ENCODE data around the gene NINJ2. TPM values are rescaled to one million over a fixed set of nuclear protein-coding genes. Genes with fewer than 3 reads are reported as not detected.

NINJ2 gene
- polyA plus RNA-seq, 2 donors = 3.3 to 10.9 TPM

- H3K36me3 ChIP-seq (ENCODE audit: control insufficient read depth in 2 of 2, insufficient read depth in 2 of 2, low read length in 1 of 2) = no peaks in the 10 kb centered on the region
- H3K9me3 ChIP-seq (ENCODE audit: control insufficient read depth in 2 of 2, insufficient read depth in 1 of 2, low read depth in 1 of 2, low read length in 1 of 2) = no peaks in the 10 kb centered on the region
- H3K27me3 ChIP-seq (ENCODE audit: control insufficient read depth in 1 of 2, insufficient read depth in 2 of 2, low read length in 2 of 2) = no peaks in the 10 kb centered on the region
- H3K4me3 ChIP-seq (ENCODE audit: low read depth in 1 of 2, low read length in 2 of 2) = no peak overlapping the region
- peak overlapping the region; percentile 6 to 40 for H3K27ac ChIP-seq (ENCODE audit: low read depth in 2 of 2, low read length in 1 of 2)
- WGBS, 2 donors = 83 to 86% methylated on average over 11 of the region's 11 CpGs
- peaks cover 0 to 6% of the 10 kb centered on the region in 2 donors for H3K4me1 ChIP-seq (ENCODE audit: control insufficient read depth in 2 of 2, insufficient read depth in 2 of 2, low read length in 1 of 2)
Observed at GRCh38 chr12:661720-662486, 1.3 kb downstream of the NINJ2 start.

GRCh38 chr12:659090-659683, 4.1 kb downstream of the NINJ2 start:
- H3K4me1 ChIP-seq (ENCODE audit: control insufficient read depth in 2 of 2, insufficient read depth in 2 of 2, low read length in 1 of 2) = peaks cover 0 to 6% of the 10 kb centered on the region in 2 donors
- 79 to 88% methylated on average over 5 of the region's 5 CpGs for WGBS, 2 donors
- no peaks in the 10 kb centered on the region for H3K36me3 ChIP-seq (ENCODE audit: control insufficient read depth in 2 of 2, insufficient read depth in 2 of 2, low read length in 1 of 2)
- no peak overlapping the region for H3K27ac ChIP-seq (ENCODE audit: low read depth in 2 of 2, low read length in 1 of 2)
- H3K4me3 ChIP-seq (ENCODE audit: low read depth in 1 of 2, low read length in 2 of 2) = no peak overlapping the region
- no peaks in the 10 kb centered on the region for H3K27me3 ChIP-seq (ENCODE audit: control insufficient read depth in 1 of 2, insufficient read depth in 2 of 2, low read length in 2 of 2)
- H3K9me3 ChIP-seq (ENCODE audit: control insufficient read depth in 2 of 2, insufficient read depth in 1 of 2, low read depth in 1 of 2, low read length in 1 of 2) = no peaks in the 10 kb centered on the region

GRCh38 chr12:650983-651382, 12.3 kb downstream of the NINJ2 start:
- WGBS, 2 donors = 85 to 91% methylated on average over 3 of the region's 3 CpGs
- Histone ChIP-seq H3K36me3 (ENCODE audit: control insufficient read depth in 2 of 2, insufficient read depth in 2 of 2, low read length in 1 of 2) (no peaks in the 10 kb centered on the region), H3K27ac (ENCODE audit: low read depth in 2 of 2, low read length in 1 of 2) (no peak overlapping the region), H3K4me1 (ENCODE audit: control insufficient read depth in 2 of 2, insufficient read depth in 2 of 2, low read length in 1 of 2) (peaks cover 2 to 12% of the 10 kb centered on the region in 2 donors), H3K9me3 (ENCODE audit: control insufficient read depth in 2 of 2, insufficient read depth in 1 of 2, low read depth in 1 of 2, low read length in 1 of 2) (no peaks in the 10 kb centered on the region), H3K4me3 (ENCODE audit: low read depth in 1 of 2, low read length in 2 of 2) (no peak overlapping the region), H3K27me3 (ENCODE audit: control insufficient read depth in 1 of 2, insufficient read depth in 2 of 2, low read length in 2 of 2) (no peaks in the 10 kb centered on the region)

- Histone ChIP-seq H3K9me3 (ENCODE audit: control insufficient read depth in 2 of 2, insufficient read depth in 1 of 2, low read depth in 1 of 2, low read length in 1 of 2) (no peaks in the 10 kb centered on the region), H3K4me1 (ENCODE audit: control insufficient read depth in 2 of 2, insufficient read depth in 2 of 2, low read length in 1 of 2) (peaks cover 4 to 18% of the 10 kb centered on the region in 2 donors), H3K4me3 (ENCODE audit: low read depth in 1 of 2, low read length in 2 of 2) (no peak overlapping the region), H3K27me3 (ENCODE audit: control insufficient read depth in 1 of 2, insufficient read depth in 2 of 2, low read length in 2 of 2) (no peaks in the 10 kb centered on the region), H3K27ac (ENCODE audit: low read depth in 2 of 2, low read length in 1 of 2) (peak overlapping the region; percentile 73 to 90), H3K36me3 (ENCODE audit: control insufficient read depth in 2 of 2, insufficient read depth in 2 of 2, low read length in 1 of 2) (no peaks in the 10 kb centered on the region)
- WGBS, 2 donors = 77 to 79% methylated on average over 7 of the region's 7 CpGs
Observed at GRCh38 chr12:647385-648085, 15.7 kb downstream of the NINJ2 start.

GRCh38 chr12:646442-647384, 16.5 kb downstream of the NINJ2 start:
- H3K36me3 ChIP-seq (ENCODE audit: control insufficient read depth in 2 of 2, insufficient read depth in 2 of 2, low read length in 1 of 2) = no peaks in the 10 kb centered on the region
- no peak overlapping the region for H3K4me3 ChIP-seq (ENCODE audit: low read depth in 1 of 2, low read length in 2 of 2)
- no peaks in the 10 kb centered on the region for H3K9me3 ChIP-seq (ENCODE audit: control insufficient read depth in 2 of 2, insufficient read depth in 1 of 2, low read depth in 1 of 2, low read length in 1 of 2)
- peaks cover 6 to 18% of the 10 kb centered on the region in 2 donors for H3K4me1 ChIP-seq (ENCODE audit: control insufficient read depth in 2 of 2, insufficient read depth in 2 of 2, low read length in 1 of 2)
- H3K27ac ChIP-seq (ENCODE audit: low read depth in 2 of 2, low read length in 1 of 2) = peak overlapping the region; percentile 73 to 90
- no peaks in the 10 kb centered on the region for H3K27me3 ChIP-seq (ENCODE audit: control insufficient read depth in 1 of 2, insufficient read depth in 2 of 2, low read length in 2 of 2)
- WGBS, 2 donors = 48 to 62% methylated on average over 14 of the region's 14 CpGs

- Histone ChIP-seq H3K27me3 (ENCODE audit: control insufficient read depth in 1 of 2, insufficient read depth in 2 of 2, low read length in 2 of 2) (no peaks in the 10 kb centered on the region), H3K36me3 (ENCODE audit: control insufficient read depth in 2 of 2, insufficient read depth in 2 of 2, low read length in 1 of 2) (no peaks in the 10 kb centered on the region), H3K4me3 (ENCODE audit: low read depth in 1 of 2, low read length in 2 of 2) (no peak overlapping the region), H3K9me3 (ENCODE audit: control insufficient read depth in 2 of 2, insufficient read depth in 1 of 2, low read depth in 1 of 2, low read length in 1 of 2) (no peaks in the 10 kb centered on the region), H3K4me1 (ENCODE audit: control insufficient read depth in 2 of 2, insufficient read depth in 2 of 2, low read length in 1 of 2) (peaks cover 6 to 18% of the 10 kb centered on the region in 2 donors), H3K27ac (ENCODE audit: low read depth in 2 of 2, low read length in 1 of 2) (peak overlapping the region; percentile 73 to 90)
- 23 to 26% methylated on average over 8 of the region's 8 CpGs for whole genome bisulfite sequencing, 2 donors
Observed at GRCh38 chr12:645563-646071, 17.6 kb downstream of the NINJ2 start.

GRCh38 chr12:644818-645552, 18.3 kb downstream of the NINJ2 start:
- Histone ChIP-seq H3K27ac (ENCODE audit: low read depth in 2 of 2, low read length in 1 of 2) (peak overlapping the region; percentile 73 to 90), H3K9me3 (ENCODE audit: control insufficient read depth in 2 of 2, insufficient read depth in 1 of 2, low read depth in 1 of 2, low read length in 1 of 2) (no peaks in the 10 kb centered on the region), H3K4me1 (ENCODE audit: control insufficient read depth in 2 of 2, insufficient read depth in 2 of 2, low read length in 1 of 2) (peaks cover 6 to 18% of the 10 kb centered on the region in 2 donors), H3K27me3 (ENCODE audit: control insufficient read depth in 1 of 2, insufficient read depth in 2 of 2, low read length in 2 of 2) (no peaks in the 10 kb centered on the region), H3K4me3 (ENCODE audit: low read depth in 1 of 2, low read length in 2 of 2) (no peak overlapping the region), H3K36me3 (ENCODE audit: control insufficient read depth in 2 of 2, insufficient read depth in 2 of 2, low read length in 1 of 2) (no peaks in the 10 kb centered on the region)
- WGBS, 2 donors = 62 to 72% methylated on average over 6 of the region's 6 CpGs

GRCh38 chr12:644303-644639, 19.0 kb downstream of the NINJ2 start:
- 88 to 90% methylated on average over 6 of the region's 6 CpGs for WGBS, 2 donors
- Histone ChIP-seq H3K27me3 (ENCODE audit: control insufficient read depth in 1 of 2, insufficient read depth in 2 of 2, low read length in 2 of 2) (no peaks in the 10 kb centered on the region), H3K27ac (ENCODE audit: low read depth in 2 of 2, low read length in 1 of 2) (peak overlapping the region in 1 of 2 donors; percentile 96), H3K36me3 (ENCODE audit: control insufficient read depth in 2 of 2, insufficient read depth in 2 of 2, low read length in 1 of 2) (no peaks in the 10 kb centered on the region), H3K9me3 (ENCODE audit: control insufficient read depth in 2 of 2, insufficient read depth in 1 of 2, low read depth in 1 of 2, low read length in 1 of 2) (no peaks in the 10 kb centered on the region), H3K4me1 (ENCODE audit: control insufficient read depth in 2 of 2, insufficient read depth in 2 of 2, low read length in 1 of 2) (peaks cover 6 to 18% of the 10 kb centered on the region in 2 donors), H3K4me3 (ENCODE audit: low read depth in 1 of 2, low read length in 2 of 2) (no peak overlapping the region)

All from esophagus (tissue), 2 donors.